RCC 7860 (cell line): ENCODE measurements around the gene MRPS15.
"Not testable (repeated sequence)": the region's sequence is repeated elsewhere in the genome, so short reads cannot be mapped to it uniquely, and the experiment has no call there.

ENCODE experiments used
- DNase-seq: peaks from one replicate; pipeline ENCODE4 v3.0.0-alpha.2; 2015; ENCODE audit warnings: low spot score
- FAIRE-seq: peaks from 2 replicates; lab custom pipeline; 2012; peaks lifted over from hg19 to GRCh38; lab: Jason Lieb, UNC

MRPS15 gene

DNA sequence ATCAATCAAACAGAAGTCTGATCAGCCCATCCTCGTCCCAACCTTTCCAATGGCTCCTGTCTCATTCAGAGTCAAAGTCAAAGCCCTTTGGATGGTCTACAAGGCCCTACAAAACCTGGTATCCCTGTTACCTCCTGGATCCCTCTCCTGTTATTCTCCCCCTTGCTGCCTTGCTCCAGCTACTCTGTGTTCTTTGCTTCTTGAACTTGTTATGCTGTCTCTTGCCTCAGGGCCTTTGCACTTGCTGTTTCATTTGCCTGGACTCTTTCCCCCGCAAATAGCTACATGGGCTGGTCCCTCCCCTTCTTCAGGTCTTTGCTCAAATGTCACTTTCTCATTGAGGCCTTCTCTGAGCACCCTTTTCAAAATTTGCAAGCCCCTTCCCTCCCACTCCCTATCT, 19.9 kb upstream of the MRPS15 start:
- FAIRE-seq: no peak
- no peak for DNase-seq

DNA sequence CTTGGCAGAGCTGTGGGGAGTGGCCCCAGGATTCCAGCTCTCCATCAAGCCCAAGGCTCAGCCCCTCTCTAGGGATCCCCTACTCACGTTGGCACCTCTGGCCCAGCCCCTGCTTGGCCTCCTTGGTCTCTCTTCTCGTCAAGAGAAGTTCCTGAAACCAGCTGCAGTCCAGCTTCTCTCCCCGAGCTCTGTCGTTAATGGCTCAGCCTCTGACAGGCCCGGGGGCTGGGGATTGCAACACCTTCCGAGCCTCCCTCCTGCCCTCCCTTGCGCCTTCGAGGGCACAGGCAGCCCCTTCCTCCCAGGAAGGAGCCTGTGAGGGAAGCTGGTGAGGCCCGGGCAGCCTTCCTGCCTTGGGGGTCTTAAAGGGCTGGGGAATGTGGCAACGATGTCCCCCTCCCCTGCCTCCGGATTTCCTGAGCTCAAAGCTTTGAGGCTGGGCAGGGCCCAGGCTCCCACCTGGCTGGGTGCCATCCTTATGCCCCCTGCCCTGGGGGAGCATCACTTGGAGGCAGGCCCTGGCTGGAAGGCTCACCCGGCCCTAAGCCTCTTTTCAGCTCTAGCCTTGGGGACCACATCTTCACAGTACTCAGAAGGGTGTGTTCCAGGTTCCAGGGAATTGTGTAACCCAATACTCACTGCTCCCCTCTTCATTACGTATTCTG, 18.7 kb upstream of the MRPS15 start, which contains the start of gene CSF3R:
Gene CSF3R (minus strand): TSS at position 190 of the 665 bp plus-strand sequence. CDS start 3,417 bp downstream, outside the sequence.
- DNase-seq (no peak), FAIRE-seq (no peak)

DNA sequence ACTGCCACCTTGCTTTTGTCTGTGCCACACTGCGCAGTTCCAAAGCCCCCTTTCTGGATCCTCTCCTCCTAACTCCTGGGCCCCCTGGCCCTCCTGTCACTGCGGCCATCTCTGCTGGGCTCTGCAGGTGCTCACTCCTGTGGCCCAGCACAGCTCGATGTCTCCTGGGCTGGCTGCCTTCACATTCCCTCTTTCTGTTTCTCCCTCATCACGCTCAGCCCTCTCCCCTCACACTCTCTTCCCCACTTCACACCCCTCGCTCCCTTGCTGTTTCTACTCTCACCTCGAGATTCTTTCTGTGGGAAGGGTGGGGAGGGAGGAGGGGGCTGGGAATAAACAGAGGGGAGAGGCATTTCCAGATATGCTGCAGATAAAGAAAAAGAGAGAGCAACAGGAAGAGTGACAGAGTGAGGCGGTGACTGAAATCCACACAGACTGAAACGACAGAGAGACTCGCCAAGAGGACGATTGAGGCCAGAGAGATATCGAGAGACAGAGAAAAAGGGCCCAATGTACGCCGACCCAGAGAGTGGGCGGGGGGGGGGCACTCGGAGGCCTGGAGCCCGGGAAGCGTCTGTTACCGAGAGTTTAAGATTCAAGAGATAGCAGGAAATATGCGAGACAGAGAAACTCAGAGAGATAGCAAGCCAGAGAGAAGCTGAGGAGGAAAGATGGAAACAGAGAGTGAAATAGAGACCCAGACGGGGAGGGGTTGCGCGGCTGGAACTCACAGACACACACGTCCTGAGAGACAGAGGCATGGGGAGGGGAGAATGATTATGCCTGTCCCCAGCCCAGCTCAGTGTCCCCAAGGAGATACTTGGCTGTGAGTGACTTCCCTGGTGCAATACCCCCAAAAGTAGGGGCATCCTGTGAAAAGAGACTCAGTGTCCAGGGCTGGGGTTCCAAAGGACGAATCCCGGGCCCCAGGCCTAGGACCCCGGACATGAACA, 17.9 kb upstream of the MRPS15 start:
- FAIRE-seq (no peak), DNase-seq (no peak)

DNA sequence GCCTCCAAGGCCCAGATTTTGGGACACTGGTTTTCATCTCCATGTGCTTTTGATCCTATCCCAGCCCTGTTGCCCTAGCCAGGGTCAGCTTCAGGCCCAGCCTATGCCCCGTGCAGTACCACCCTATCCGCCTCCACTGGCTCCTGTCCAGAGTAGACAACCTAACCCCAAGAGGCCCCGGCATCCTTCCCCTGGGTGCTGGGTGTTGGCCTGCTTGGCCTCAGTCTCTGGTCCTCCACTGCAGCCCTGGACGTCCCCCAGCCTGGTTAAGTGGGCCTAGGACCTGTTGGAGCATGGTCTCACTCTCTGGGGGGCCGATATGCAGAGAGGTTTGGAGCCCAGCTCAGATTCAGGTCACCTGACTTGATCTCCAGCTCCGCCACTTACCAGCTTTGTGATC, 16.9 kb upstream of the MRPS15 start:
- DNase-seq (no peak), FAIRE-seq (no peak)

DNA sequence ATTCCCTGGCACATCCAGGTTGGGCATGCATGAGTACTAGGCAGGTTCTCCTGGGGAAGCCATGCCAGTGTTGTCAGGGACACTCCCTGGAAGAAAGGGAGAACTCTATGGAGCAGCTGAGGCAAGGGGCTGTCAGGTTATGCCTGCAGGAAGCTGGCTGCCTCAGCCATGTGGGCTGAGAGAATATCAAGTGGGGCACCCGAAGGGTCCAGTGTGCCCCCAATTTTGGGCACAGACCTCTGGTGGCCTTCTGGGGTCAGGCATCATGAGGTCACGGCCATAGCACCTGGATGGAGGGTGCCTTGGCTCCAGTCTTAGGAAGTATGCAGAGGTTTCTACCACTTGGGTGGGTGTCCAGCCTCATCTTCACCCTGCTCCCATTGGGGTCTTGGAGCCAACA, 16.0 kb upstream of the MRPS15 start:
- FAIRE-seq (no peak), DNase-seq (no peak)

DNA sequence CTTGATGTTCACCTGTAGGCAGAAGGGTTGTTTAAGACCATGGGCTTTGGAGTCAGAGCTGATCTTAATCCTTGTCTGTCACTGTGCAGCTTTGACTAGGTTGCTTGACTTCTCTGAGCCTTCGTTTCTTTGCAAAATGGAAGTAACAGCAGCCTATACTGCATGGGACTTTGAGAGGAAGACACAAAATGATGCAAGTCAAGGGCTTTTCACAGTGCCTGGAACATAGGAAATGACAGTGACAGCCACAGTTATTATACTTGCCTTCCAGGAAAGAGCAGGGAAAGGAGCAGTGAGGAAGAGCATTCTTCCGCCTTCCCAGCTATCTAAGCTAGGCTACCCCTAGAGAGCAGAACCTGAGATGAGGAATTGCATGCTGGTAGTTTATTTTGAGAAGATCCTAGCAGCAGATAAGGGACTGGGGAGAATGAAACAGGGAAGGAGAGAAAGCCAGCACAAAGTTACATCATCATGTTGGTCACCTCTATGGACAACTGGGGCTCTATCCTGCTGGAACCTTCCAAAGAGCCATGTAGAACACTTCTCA, 15.4 kb upstream of the MRPS15 start:
- FAIRE-seq (no peak), DNase-seq (no peak)

DNA sequence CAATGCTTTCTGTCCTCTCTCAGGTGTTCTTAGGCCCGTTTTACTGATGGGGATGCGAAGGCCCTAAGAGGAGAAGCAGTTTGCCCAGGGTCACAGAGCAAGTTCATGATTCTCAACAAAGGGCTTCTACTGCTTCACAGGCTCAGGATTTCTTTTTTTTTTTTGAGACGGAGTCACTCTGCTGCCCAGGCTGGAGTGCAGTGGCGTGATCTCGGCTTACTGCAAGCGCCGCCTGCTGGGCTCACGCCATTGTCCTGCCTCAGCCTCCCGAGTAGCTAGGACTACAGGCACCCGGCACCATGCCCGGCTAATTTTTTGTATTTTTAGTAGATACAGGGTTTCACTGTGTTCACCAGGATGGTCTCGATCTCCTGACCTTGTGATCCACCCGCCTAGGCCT, 13.4 kb upstream of the MRPS15 start:
- not testable (repeated sequence) for DNase-seq, FAIRE-seq

DNA sequence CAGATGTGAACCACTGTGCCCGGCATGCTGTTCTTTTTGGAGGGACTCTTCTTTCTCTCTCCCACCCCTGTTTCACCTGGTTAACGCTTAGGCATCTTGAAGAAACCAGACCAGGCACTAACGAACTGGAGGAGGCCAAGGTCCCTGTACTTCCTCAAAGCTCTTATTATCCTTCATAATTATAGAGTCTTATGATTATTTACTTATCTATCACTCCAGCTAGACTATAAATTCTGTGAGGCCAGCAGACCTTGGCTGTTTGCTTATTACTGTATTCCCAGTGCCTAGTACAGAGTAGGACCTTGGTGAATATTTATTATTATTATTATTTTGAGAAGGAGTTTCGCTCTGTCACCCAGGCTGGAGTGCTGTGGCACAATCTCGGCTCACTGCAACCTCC, 12.8 kb upstream of the MRPS15 start:
- DNase-seq (no peak), FAIRE-seq (no peak)

DNA sequence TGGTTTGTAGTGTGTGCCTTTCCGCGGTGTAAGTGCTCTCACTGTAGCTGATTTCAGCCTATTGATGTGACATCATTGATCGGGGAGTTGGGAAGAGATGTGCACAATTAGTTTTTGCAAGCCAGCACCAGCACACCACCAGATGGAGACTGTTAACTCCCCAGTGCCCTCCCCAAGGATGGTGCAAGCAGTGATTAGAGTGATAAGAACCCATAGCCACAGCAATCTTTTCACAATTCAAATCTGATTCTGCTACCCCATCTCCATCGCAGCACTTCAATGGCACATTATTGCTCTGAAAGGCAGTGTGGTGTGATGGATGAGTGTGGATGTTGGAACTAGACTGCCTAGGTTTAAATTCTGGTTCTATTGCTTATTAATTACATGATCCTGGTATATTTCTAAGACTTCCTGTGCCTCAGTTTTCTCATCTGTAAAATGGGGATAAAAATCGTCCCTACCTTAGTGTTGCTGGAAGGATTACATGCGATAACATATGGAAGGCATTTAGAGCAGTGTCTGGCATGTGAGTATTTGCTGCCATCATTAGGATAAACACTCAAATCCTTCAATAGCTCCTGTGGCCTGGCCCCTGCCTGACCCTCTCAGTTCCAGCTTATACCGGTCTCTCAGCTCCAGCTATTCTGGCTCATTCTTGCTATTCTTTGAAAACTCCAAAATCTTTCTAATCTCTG, 11.9 kb upstream of the MRPS15 start:
- no peak for FAIRE-seq
- no peak for DNase-seq

DNA sequence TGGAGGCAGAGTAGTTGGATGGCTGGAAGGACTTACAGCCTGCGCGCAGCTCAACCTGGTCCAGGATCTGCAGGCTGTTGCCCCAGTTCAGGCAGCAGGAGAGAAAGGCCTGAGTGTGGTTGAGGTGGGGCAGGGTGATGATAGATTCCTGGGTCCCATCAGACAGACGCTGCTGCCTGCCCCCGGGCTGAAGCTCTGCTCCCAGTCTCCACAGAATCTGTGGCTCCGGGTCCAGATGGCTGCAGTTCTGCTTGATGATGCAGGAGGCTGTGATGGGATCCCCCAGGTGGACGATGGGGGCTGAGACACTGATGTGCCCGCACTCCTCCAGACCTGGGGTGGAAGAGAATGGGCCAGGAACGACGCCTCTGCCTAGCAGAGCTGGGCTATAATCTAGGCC, 11.2 kb upstream of the MRPS15 start:
- DNase-seq (no peak), FAIRE-seq (no peak)

DNA sequence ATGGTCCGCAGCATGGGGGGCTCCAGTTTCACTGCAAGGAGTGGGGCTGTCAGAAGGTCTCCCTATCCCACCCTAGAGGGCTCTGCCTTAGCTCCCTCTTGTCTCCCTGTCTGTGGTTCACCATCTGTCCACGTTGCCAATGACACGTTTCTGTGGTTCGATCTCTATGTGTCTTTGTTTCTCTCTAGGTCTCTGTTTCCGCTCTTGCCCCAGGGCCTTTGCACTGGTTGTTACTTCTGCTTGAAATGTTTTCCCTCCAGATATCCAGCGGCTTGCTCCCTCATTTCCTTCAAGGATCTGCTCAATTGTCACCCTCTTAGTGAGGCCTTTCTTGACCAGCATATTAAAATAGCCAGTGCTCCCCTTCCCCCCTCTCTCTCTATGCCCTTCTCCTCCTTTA, 8.5 kb upstream of the MRPS15 start:
- no peak for DNase-seq
- FAIRE-seq: no peak

DNA sequence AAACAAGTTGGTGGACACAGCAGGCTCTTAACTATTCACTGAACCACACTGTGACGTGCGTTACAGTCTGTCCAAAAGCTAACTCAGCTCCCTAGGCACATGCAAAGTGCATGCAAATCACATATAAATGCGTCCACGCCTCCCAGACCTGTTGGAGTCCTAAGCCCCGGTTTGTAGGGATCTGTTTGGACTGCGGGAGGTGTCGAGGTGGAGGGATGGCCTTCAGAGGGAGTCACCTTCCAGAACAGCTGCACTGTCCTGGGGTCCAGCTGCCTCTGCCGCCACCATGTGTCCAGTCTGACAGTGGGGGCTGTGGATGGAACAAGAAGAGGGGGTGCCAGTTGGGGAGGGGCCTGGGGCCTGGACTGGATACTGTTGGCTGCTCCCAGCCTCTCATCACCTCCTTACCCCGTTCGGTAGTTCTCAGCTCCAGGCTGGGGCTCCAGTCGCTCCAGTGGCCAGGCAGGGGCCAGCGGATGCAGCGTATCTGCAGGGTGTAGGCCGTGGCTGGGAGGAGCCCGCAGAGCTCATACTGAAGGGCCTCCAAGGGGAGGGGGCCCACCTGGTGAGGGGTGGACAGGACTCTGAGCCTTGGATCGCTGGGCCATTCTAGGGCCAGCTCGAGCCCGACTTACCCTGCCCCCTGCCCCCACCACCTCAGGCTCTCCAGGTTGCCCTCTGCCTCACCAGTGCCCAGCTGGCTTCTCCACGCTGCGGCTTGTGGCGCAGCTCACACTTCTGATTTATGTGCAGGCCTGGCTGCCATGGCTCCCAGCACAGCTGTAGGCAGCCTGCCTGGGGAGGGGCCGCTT, 7.9 kb upstream of the MRPS15 start:
- FAIRE-seq (no peak), DNase-seq (no peak)

DNA sequence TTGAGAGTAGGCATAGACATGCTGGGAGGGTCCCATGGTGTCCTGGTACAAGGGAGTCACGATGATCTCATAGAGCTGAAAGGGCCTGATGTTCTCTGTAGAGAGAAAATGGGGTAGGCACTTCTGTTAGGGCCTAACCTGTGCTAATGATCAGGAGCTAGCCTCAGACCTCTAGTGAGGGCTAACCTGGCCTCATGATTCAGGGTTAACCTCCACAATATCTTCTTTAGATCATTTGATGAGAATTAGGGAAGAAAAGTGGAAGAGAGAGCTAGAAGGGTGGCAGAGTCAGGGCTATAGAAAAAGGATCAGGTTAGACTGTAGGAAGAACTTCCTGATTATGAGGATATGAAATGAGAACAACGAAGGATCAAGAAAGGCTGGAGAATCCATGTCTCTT, 5.0 kb upstream of the MRPS15 start:
- DNase-seq (no peak), FAIRE-seq (no peak)

DNA sequence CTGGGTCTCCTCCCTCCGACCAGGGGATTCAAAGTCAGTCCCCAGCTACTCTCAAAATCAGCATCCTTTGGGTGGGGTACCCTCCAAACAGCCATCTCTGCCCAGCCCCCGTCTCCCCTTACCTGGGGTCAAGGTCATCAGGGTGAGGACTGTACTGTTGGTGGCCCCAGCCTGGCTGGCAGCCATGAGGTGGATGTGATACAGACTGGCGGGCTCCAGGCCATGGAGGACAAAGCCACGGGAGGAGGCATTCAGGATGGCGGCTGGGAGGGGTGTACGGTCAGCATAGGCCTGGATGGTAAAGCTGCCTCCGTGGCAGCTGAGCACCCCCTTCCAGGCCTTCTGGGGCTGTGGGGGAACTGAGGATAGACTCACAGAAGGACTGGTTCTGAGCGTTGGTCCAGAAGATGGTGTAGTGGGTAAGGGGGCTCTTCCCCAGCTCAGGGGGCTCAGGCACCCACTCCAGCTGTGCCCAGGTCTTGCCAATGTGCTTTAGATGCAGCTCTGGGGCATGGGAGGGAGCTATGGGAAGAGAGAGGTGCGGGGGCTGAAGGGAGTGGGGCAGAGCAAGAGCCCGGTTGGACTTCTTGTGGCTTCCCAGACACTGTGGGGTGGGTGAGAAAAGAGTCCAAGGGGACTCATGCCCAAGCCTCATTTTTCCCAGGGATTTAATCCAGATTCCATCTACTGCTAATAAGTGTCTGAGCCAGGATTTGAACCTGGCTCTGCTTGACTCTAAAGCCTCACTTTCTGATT, 3.7 kb upstream of the MRPS15 start:
- FAIRE-seq (no peak), DNase-seq (no peak)

DNA sequence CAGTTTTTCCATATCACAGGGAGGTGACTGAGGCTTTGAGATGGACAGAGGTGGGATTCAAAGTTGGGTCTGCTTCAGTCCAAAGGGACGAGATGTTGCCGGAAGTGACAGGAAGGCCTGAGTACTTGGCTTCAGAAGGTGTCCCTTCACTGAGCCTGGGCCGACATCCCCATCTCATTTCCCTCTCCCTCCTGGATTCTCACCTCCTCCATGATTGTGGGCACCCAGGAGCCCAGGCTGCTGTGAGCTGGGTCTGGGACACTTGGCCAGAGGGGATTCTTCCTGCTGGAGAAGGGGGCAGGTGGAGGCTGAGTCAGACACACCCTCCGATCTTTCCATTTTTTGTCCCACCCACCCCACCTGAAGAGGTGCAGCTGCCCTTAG, 2.8 kb upstream of the MRPS15 start:
- DNase-seq: no peak

DNA sequence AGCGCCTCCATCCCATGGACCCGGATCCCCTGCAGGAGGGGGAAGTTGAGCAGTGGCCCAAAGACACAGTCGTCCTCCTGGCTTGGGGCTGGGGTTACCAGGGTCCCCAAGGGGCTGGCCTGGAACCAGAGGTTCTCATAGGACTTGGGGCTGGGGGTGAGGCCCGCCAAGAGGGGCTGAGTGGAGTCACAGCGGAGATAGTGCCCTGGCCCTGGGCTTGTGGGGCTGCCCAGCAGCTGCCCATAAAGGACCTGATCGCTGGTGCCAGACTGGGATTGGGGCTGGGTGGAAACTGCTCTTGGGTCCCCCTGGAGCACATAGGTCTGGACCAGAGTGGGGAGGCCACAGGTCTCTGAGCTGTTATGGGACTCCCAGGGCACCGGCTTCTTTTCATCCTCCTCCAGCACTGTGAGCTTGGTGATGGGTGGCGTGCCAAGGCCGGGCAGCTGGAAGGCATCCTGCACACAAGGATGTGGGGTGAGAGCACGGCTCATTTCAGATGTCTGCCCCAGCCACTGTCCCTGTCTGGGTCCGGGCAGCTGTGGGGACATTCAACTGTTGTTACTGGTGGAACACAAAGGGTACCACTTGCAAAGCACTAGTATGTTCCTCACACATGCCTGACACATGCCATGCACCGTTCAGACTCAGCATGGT, 2.3 kb upstream of the MRPS15 start:
- no peak for DNase-seq
- FAIRE-seq: no peak

More for the DNA sequence above, 2.8 kb upstream of the MRPS15 start:
- FAIRE-seq: no peak

DNA sequence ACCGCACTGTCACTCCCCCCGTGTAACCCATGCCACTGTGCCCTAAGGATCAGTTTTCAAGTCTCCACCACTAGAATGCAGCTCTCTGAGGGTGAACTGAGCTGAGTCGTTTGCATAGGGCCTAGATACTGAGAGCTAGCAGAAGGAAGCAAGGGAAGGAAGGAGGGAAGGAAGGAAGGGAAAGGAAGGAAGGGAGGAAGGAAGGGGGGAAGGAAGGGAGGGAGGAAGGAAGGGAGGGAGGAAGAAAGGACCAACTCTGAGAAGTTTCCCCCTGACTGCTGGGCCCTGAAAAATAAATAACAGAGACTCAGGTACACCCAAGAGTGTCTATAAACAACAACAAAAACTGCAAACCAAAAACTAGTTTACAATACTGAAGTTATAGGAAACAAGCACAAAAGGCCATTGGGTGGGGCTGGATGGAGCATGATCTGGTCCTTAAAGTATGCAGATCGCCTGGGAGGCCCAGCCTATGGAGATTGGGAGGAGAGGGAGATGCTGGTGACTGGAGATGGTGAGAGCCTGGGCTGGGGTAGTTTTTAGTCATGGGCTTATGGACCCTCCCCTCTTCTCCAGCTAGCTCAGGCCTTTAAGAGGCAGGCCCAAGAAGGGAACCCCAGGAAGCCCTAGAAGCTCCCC, 1.7 kb upstream of the MRPS15 start:
- DNase-seq (no peak), FAIRE-seq (no peak)

DNA sequence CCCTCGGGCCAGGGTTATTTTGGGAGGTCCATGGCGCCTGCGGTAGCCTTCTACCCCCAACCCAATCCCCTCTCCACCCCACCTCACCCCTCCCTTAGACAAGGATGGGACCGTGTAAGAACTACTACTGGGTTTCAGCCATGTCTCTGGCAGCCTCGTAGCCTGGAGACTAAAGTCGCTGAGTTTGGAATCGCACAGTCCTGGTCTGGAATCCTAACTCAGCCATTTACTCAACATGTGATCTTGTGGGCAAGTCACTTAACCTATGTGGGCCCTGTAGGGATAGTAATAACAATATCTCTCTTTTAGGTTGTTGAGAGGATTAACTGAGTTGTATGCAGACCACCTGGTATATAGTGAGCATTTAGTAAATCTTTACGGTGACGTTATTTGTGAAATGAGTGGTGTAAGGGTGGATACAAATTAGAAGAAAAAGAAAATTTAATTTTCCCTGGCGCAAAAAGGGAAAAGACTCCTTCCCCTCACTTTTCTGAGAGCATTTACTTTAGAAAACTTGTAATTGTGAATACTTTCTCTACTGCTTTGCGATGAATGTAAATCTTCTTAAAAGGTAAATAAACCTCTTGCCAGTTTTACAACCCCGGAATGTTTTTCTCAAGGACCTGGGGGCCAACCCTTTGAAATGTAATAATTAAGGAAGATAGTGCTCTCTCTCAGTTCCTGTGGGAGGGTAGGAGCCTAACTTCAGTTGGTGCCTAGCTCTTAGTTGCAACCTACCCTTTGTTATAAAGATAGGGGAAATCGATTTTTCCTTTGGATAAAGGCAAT, 615 bp upstream of the MRPS15 start:
- no peak for DNase-seq
- no peak for FAIRE-seq
